Left lung (tissue), 14 donors: ENCODE measurements around the gene EIF3M. TPM values are rescaled to one million over a fixed set of nuclear protein-coding genes. Genes with fewer than 3 reads are reported as not detected.
A peak's percentile ranks its signal among the peaks of the same experiment; 100 is the strongest.

ENCODE experiments used
- ATAC-seq: fragments of 200-7000 bp; cut with Tn5 transposase; one replicate; pipeline ENCODE4 v1.9.1; 2020; ENCODE audit warnings: moderate library complexity
- DNase-seq, 4 donors: peaks; one replicate each; pipeline ENCODE4 v3.0.0-alpha.2; 2013 to 2020
- H3K27ac ChIP-seq, 2 donors: fragments of 200-600 bp; sonication (generic) in 1 of 2; one replicate each; pipeline versions ENCODE4 v1.5.0 to v1.8.0; 2020 to 2021
- H3K27me3 ChIP-seq, 2 donors: fragments of 200-600 bp; sonication (generic) in 1 of 2; one replicate each; pipeline versions ENCODE4 v1.5.0 to v1.8.0; 2020 to 2021
- H3K36me3 ChIP-seq, 2 donors: fragments of 200-600 bp; sonication (generic) in 1 of 2; one replicate each; pipeline versions ENCODE4 v1.5.0 to v1.8.0; 2020 to 2021
- H3K4me1 ChIP-seq, 2 donors: fragments of 200-600 bp; one replicate each; pipeline ENCODE4 v1.8.0; 2021
- H3K4me3 ChIP-seq, 2 donors: fragments of 200-600 bp; sonication (generic) in 1 of 2; one replicate each; pipeline versions ENCODE4 v1.5.0 to v1.8.0; 2020 to 2021; ENCODE audit warnings: mild to moderate bottlenecking in 1 of 2
- H3K9me3 ChIP-seq, 2 donors: fragments of 200-600 bp; sonication (generic) in 1 of 2; one replicate each; pipeline versions ENCODE4 v1.5.0 to v1.8.0; 2020 to 2021
- CTCF ChIP-seq, 2 donors: fragments of 200-600 bp; sonication (generic) in 1 of 2; IDR thresholded peaks; one replicate each; pipeline versions ENCODE4 v1.5.0 to v1.8.0; 2021; ENCODE audit warnings: antibody characterized with exemption in 2 of 2
- intact Hi-C, 2 donors: fragments of 100-400 bp; cut with DNase I; formaldehyde crosslinking; loops; one replicate each; pipeline versions ENCODE4 v1.11.2 to v1.14.2; 2022
- long read RNA-seq, 12 donors: library from polyadenylated mRNA in 2 of 12; unstranded in 2 of 12; transcript quantifications; one replicate each; pipeline ENCODE4 v2.0.0 and lab custom pipeline, GENCODE V29; 2019 to 2026
- polyA plus RNA-seq, 6 donors: library from polyadenylated mRNA; unstranded; fragments of 120-200 nt; gene quantifications; one replicate each; pipeline ENCODE4 v1.2.1, GENCODE V29; 2013; ENCODE audit not compliant: insufficient read length in 6 of 6
- total RNA-seq, 2 donors: library from RNA; stranded (reverse); fragmentation: NEBNext Ultra II Directional; extraction: Animal tissue kit (Norgen Biotek cat#: 25700); gene quantifications; one replicate each; pipeline ENCODE4 v1.2.1, GENCODE V29; 2021
- donor health status: DM: no; HTN: yes; CAD: no.
- donor health status: DM: no; HTN: no; CAD: no.

Gene EIF3M
- total RNA-seq (100 to 1,000 TPM; 151 to 171 TPM), polyA plus RNA-seq (100 to 1,000 TPM; 338 to 432 (median 394) TPM)
- long read RNA-seq, donor 1, full-length matches to known transcripts = 180 of 218 reads
- long read RNA-seq, donor 1, partial matches to known transcripts = 38 of 218 reads
- long read RNA-seq, donor 1, other reads (novel, unspliced or antisense) = 0 of 218 reads
- long read RNA-seq, donor 2, full-length matches to known transcripts = 132 of 160 reads
- long read RNA-seq, donor 2, partial matches to known transcripts = 28 of 160 reads
- long read RNA-seq, donor 2, other reads (novel, unspliced or antisense) = 0 of 160 reads
- long read RNA-seq, donor 3, full-length matches to known transcripts = 123 of 129 reads
- long read RNA-seq, donor 3, partial matches to known transcripts = 6 of 129 reads
- long read RNA-seq, donor 3, other reads (novel, unspliced or antisense) = 0 of 129 reads
- long read RNA-seq, donor 4, full-length matches to known transcripts = 88 of 101 reads
- long read RNA-seq, donor 4, partial matches to known transcripts = 5 of 101 reads
- long read RNA-seq, donor 4, other reads (novel, unspliced or antisense) = 8 of 101 reads
- long read RNA-seq, donor 5, full-length matches to known transcripts = 119 of 124 reads
- long read RNA-seq, donor 5, partial matches to known transcripts = 5 of 124 reads
- long read RNA-seq, donor 5, other reads (novel, unspliced or antisense) = 0 of 124 reads
- long read RNA-seq, donor 6, full-length matches to known transcripts = 132 of 153 reads
- long read RNA-seq, donor 6, partial matches to known transcripts = 21 of 153 reads
- long read RNA-seq, donor 6, other reads (novel, unspliced or antisense) = 0 of 153 reads
- long read RNA-seq, donor 7, full-length matches to known transcripts = 78 of 86 reads
- long read RNA-seq, donor 7, partial matches to known transcripts = 8 of 86 reads
- long read RNA-seq, donor 7, other reads (novel, unspliced or antisense) = 0 of 86 reads
- long read RNA-seq, donor 8, full-length matches to known transcripts = 72 of 77 reads
- long read RNA-seq, donor 8, partial matches to known transcripts = 5 of 77 reads
- long read RNA-seq, donor 8, other reads (novel, unspliced or antisense) = 0 of 77 reads
- long read RNA-seq, donor 9, full-length matches to known transcripts = 1 of 1 reads
- long read RNA-seq, donor 9, partial matches to known transcripts = 0 of 1 reads
- long read RNA-seq, donor 9, other reads (novel, unspliced or antisense) = 0 of 1 reads
- long read RNA-seq, donor 10, full-length matches to known transcripts = 84 of 104 reads
- long read RNA-seq, donor 10, partial matches to known transcripts = 1 of 104 reads
- long read RNA-seq, donor 10, other reads (novel, unspliced or antisense) = 19 of 104 reads
- long read RNA-seq, donor 11, full-length matches to known transcripts = 97 of 114 reads
- long read RNA-seq, donor 11, partial matches to known transcripts = 17 of 114 reads
- long read RNA-seq, donor 11, other reads (novel, unspliced or antisense) = 0 of 114 reads
- long read RNA-seq, donor 12, full-length matches to known transcripts = 98 of 112 reads
- long read RNA-seq, donor 12, partial matches to known transcripts = 14 of 112 reads
- long read RNA-seq, donor 12, other reads (novel, unspliced or antisense) = 0 of 112 reads

GRCh38 chr11:32583459-32584271, at the start of gene EIF3M:
EIF3M (plus strand) TSS chr11:32583831; CDS start chr11:32583888, 57 bp downstream.
- Histone ChIP-seq H3K9me3 (no peaks in the 10 kb centered on the region), H3K36me3 (peaks cover 0 to 4% of the 10 kb centered on the region in 2 donors), H3K27me3 (peaks cover 0 to 8% of the 10 kb centered on the region in 2 donors), H3K27ac (peak within 1 kb of the TSS; percentile 81 to 87), H3K4me1 (peaks cover 19 to 41% of the 10 kb centered on the region in 2 donors), H3K4me3 (peak within 1 kb of the TSS; percentile 94 to 95)
- ATAC-seq = peak; percentile 100
- TF ChIP-seq CTCF (IDR thresholded peaks at IDR 0.05) = no peak
- peak; percentile 92 to 98 (median 97) for DNase-seq
- intact Hi-C loops = no loop called here

GRCh38 chr11:32538804-32539203, 44.8 kb upstream of the EIF3M start:
- Histone ChIP-seq H3K4me1 (no peaks in the 10 kb centered on the region), H3K27me3 (no peaks in the 10 kb centered on the region), H3K9me3 (no peaks in the 10 kb centered on the region), H3K4me3 (no peak overlapping the region), H3K27ac (no peak overlapping the region), H3K36me3 (no peaks in the 10 kb centered on the region)
- no peak for TF ChIP-seq CTCF (IDR thresholded peaks at IDR 0.05)
- intact Hi-C loops = no loop called here
- ATAC-seq (no peak), DNase-seq (no peak)

GRCh38 chr11:32549611-32550187, 33.9 kb upstream of the EIF3M start:
- Histone ChIP-seq H3K4me3 (no peak overlapping the region), H3K36me3 (no peaks in the 10 kb centered on the region), H3K9me3 (peaks cover 0 to 2% of the 10 kb centered on the region in 2 donors), H3K4me1 (peaks cover 0 to 6% of the 10 kb centered on the region in 2 donors), H3K27ac (no peak overlapping the region), H3K27me3 (peaks cover 0 to 15% of the 10 kb centered on the region in 2 donors)
- ATAC-seq (no peak), DNase-seq (no peak)
- intact Hi-C loops = no loop called here
- TF ChIP-seq CTCF (IDR thresholded peaks at IDR 0.05) = no peak

GRCh38 chr11:32550207-32550606, 33.4 kb upstream of the EIF3M start:
- Histone ChIP-seq H3K36me3 (no peaks in the 10 kb centered on the region), H3K27ac (no peak overlapping the region), H3K4me1 (peaks cover 0 to 6% of the 10 kb centered on the region in 2 donors), H3K27me3 (peaks cover 0 to 15% of the 10 kb centered on the region in 2 donors), H3K4me3 (no peak overlapping the region), H3K9me3 (peaks cover 0 to 2% of the 10 kb centered on the region in 2 donors)
- DNase-seq (no peak), ATAC-seq (no peak)
- intact Hi-C loops = no loop called here
- TF ChIP-seq CTCF (IDR thresholded peaks at IDR 0.05) = no peak
